ENCODE measurements around the gene LSAMP.

DNA sequence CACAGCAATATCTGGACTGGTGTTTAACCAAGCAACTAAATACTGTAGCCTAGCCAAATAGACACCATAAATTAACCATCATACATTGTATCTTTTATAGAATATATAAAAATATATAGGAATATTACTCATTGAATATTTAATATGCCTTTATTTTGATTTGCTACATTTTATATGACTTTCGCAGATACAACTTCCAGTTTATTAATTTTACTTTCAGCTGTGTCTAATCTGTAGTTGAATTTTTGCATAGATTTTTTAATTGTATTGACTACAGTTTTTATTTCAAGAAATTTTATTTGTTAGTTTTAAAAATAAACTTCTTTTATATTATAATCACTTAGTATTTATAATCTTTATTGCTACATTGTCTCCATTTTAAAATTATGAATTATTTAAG is 299.7 kb downstream of the LSAMP start:
- TF ChIP-seq, protein P1, sequence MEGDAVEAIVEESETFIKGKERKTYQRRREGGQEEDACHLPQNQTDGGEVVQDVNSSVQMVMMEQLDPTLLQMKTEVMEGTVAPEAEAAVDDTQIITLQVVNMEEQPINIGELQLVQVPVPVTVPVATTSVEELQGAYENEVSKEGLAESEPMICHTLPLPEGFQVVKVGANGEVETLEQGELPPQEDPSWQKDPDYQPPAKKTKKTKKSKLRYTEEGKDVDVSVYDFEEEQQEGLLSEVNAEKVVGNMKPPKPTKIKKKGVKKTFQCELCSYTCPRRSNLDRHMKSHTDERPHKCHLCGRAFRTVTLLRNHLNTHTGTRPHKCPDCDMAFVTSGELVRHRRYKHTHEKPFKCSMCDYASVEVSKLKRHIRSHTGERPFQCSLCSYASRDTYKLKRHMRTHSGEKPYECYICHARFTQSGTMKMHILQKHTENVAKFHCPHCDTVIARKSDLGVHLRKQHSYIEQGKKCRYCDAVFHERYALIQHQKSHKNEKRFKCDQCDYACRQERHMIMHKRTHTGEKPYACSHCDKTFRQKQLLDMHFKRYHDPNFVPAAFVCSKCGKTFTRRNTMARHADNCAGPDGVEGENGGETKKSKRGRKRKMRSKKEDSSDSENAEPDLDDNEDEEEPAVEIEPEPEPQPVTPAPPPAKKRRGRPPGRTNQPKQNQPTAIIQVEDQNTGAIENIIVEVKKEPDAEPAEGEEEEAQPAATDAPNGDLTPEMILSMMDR (IDR thresholded peaks at IDR 0.05), result no peak
- TF ChIP-seq POLR2A (IDR thresholded peaks at IDR 0.05), result no peak

All from esophagus squamous epithelium (tissue), 4 donors.